Measurements from ENCODE around the gene DTNB. TPM values are rescaled to one million over a fixed set of nuclear protein-coding genes. Genes with fewer than 3 reads are reported as not detected.
"Not testable (repeated sequence)": the region's sequence is repeated elsewhere in the genome, so short reads cannot be mapped to it uniquely, and the experiment has no call there.

Gene DTNB
- total RNA-seq, 4 donors from 2014 or later, result 3.9 to 8.7 (median 4.4) TPM

GRCh38 chr2:25674077-25674362 is 643 bp upstream of the DTNB start:
- 11 to 33% methylated on average over 1 to 8 of the region's 10 CpGs for WGBS, 2 donors (ENCODE audit: low coverage in 1 of 2)
- no peaks in the 10 kb centered on the region for H3K36me3 ChIP-seq
- H3K4me1 ChIP-seq, result peaks cover 0 to 24% (median 0%) of the 10 kb centered on the region in 3 donors
- no peaks in the 10 kb centered on the region for H3K9me3 ChIP-seq
- TF ChIP-seq EP300 (IDR thresholded peaks at IDR 0.05) (no peak), POLR2AphosphoS5 (IDR thresholded peaks at IDR 0.05) (no peak), CTCF (IDR thresholded peaks at IDR 0.05) (no peak), POLR2A (IDR thresholded peaks at IDR 0.05) (no peak)
- H3K27me3 ChIP-seq, result no peaks in the 10 kb centered on the region
- H3K27ac ChIP-seq, result peak overlapping the region; percentile 41 to 91 (median 86)
- H3K4me3 ChIP-seq, result peak overlapping the region; percentile 85 to 98
- no peak for ATAC-seq

GRCh38 chr2:25672494-25673299 is 680 bp downstream of the DTNB start:
- TF ChIP-seq POLR2A (IDR thresholded peaks at IDR 0.05), result no peak
- peak in 3 of 4 experiments; percentile 1 to 6 (median 6) for TF ChIP-seq CTCF (IDR thresholded peaks at IDR 0.05)
- ATAC-seq, result peak; percentile 65
- Histone ChIP-seq H3K4me3 (peak overlapping the region; percentile 85 to 98), H3K27me3 (no peaks in the 10 kb centered on the region), H3K36me3 (no peaks in the 10 kb centered on the region), H3K27ac (peak overlapping the region; percentile 75 to 91 (median 86)), H3K4me1 (peaks cover 0 to 24% (median 0%) of the 10 kb centered on the region in 3 donors), H3K9me3 (no peaks in the 10 kb centered on the region)
- 10 to 12% methylated on average over 14 of the region's 60 CpGs for WGBS, 2 donors (ENCODE audit: low coverage in 1 of 2)

- H3K27me3 ChIP-seq, result no peaks in the 10 kb centered on the region
- no peak overlapping the region for H3K4me3 ChIP-seq
- H3K9me3 ChIP-seq, result no peaks in the 10 kb centered on the region
- no peak overlapping the region for H3K27ac ChIP-seq
- WGBS, 2 donors (ENCODE audit: low coverage in 1 of 2), result 100% methylated on average over 1 of the region's 2 CpGs
- TF ChIP-seq POLR2A (IDR thresholded peaks at IDR 0.05) (no peak), CTCF (IDR thresholded peaks at IDR 0.05) (no peak), EP300 (IDR thresholded peaks at IDR 0.05) (no peak), POLR2AphosphoS5 (IDR thresholded peaks at IDR 0.05) (no peak)
- H3K4me1 ChIP-seq, result peaks cover 0 to 24% (median 0%) of the 10 kb centered on the region in 3 donors
- no peak for ATAC-seq
- no peaks in the 10 kb centered on the region for H3K36me3 ChIP-seq
These were observed 1.8 kb downstream of the DTNB start for GRCh38 chr2:25671622-25672021.

GRCh38 chr2:25669520-25669919 is 3.9 kb downstream of the DTNB start:
- Histone ChIP-seq H3K4me3 (no peak overlapping the region), H3K27me3 (no peaks in the 10 kb centered on the region), H3K36me3 (no peaks in the 10 kb centered on the region), H3K4me1 (peaks cover 0 to 28% (median 0%) of the 10 kb centered on the region in 3 donors), H3K27ac (no peak overlapping the region), H3K9me3 (no peaks in the 10 kb centered on the region)
- no peak for ATAC-seq
- WGBS, 2 donors (ENCODE audit: low coverage in 1 of 2), result 84 to 94% methylated on average over 5 to 6 of the region's 7 CpGs
- TF ChIP-seq POLR2AphosphoS5 (IDR thresholded peaks at IDR 0.05), result no peak
- TF ChIP-seq EP300 (IDR thresholded peaks at IDR 0.05), result no peak
- no peak for TF ChIP-seq POLR2A (IDR thresholded peaks at IDR 0.05)
- TF ChIP-seq CTCF (IDR thresholded peaks at IDR 0.05), result no peak

- H3K4me1 ChIP-seq, result peaks cover 0 to 3% (median 0%) of the 10 kb centered on the region in 3 donors
- no peak for ATAC-seq
- no peak for TF ChIP-seq POLR2AphosphoS5 (IDR thresholded peaks at IDR 0.05)
- H3K27ac ChIP-seq, result no peak overlapping the region
- H3K9me3 ChIP-seq, result no peaks in the 10 kb centered on the region
- H3K27me3 ChIP-seq, result no peaks in the 10 kb centered on the region
- no peaks in the 10 kb centered on the region for H3K36me3 ChIP-seq
- no peak overlapping the region for H3K4me3 ChIP-seq
These were observed 7.2 kb downstream of the DTNB start for GRCh38 chr2:25666218-25666617.

GRCh38 chr2:25665429-25665828 is 7.9 kb downstream of the DTNB start:
- not testable (repeated sequence) for H3K27ac ChIP-seq, H3K4me1 ChIP-seq, H3K27me3 ChIP-seq, H3K36me3 ChIP-seq, H3K9me3 ChIP-seq, ATAC-seq, H3K4me3 ChIP-seq
- 65 to 81% methylated on average over 3 of the region's 3 CpGs for WGBS, 2 donors (ENCODE audit: low coverage in 1 of 2)

Measured in gastroesophageal sphincter (tissue), 4 donors.